Activated CD8-positive, alpha-beta T cell treated with anti-CD3 and anti-CD28 coated beads for 36 hours (primary cell): ENCODE data around the gene ADCY4. TPM values are rescaled to one million over a fixed set of nuclear protein-coding genes. Genes with fewer than 3 reads are reported as not detected.

ENCODE experiments used
- ATAC-seq: fragments of 200-7000 bp; cut with Tn5 transposase; one replicate; pipeline ENCODE4 v1.10.0; 2021; ENCODE audit warnings: mild to moderate bottlenecking, moderate library complexity
- CTCF ChIA-PET: fragments of 350-600 bp; sonication (Branson Sonifier 250); formaldehyde crosslinking; loops from one replicate; lab custom pipeline; 2021; ENCODE audit warnings: antibody characterized with exemption; lab: Charles Lee
- POLR2A ChIA-PET: fragments of 350-600 bp; sonication (Branson Sonifier 250); formaldehyde crosslinking; loops from one replicate; lab custom pipeline; 2021; ENCODE audit warnings: antibody characterized with exemption; lab: Charles Lee
- DNase-seq: peaks from one replicate; pipeline ENCODE4 v3.0.0-alpha.2; 2020
- H3K27ac Mint-ChIP-seq: one replicate; pipeline ENCODE4 v1.8.0; 2021; ENCODE audit warnings: mild to moderate bottlenecking, mixed read lengths
- H3K27me3 Mint-ChIP-seq: one replicate; pipeline ENCODE4 v1.8.0; 2021; ENCODE audit warnings: mixed read lengths
- H3K36me3 Mint-ChIP-seq: one replicate; pipeline ENCODE4 v1.8.0; 2021; ENCODE audit warnings: low read depth, mixed read lengths
- H3K4me1 Mint-ChIP-seq: one replicate; pipeline ENCODE4 v1.8.0; 2021; ENCODE audit warnings: low read depth, mixed read lengths
- H3K4me3 Mint-ChIP-seq: one replicate; pipeline ENCODE4 v1.8.0; 2021; ENCODE audit warnings: mild to moderate bottlenecking, moderate library complexity, mixed read lengths
- H3K9me3 Mint-ChIP-seq: one replicate; pipeline ENCODE4 v1.8.0; 2021; ENCODE audit warnings: mixed read lengths
- intact Hi-C: fragments of 100-400 bp; cut with micrococcal nuclease; formaldehyde crosslinking; loops from one replicate; pipeline ENCODE4 v1.10.0; 2022
- total RNA-seq, 2 experiments: library from RNA; stranded (reverse); gene quantifications; one replicate each; pipeline ENCODE4 v1.2.3, GENCODE V29; 2021
- TF ChIP-seq, protein P1 (sequence below): fragments of 200-600 bp; IDR thresholded peaks from one replicate; pipeline ENCODE4 v1.8.0; 2022; ENCODE audit warnings: antibody characterized with exemption, mild to moderate bottlenecking

Gene ADCY4
- total RNA-seq, 2 experiments from 2014 or later: 1.3 to 1.5 TPM

- peaks cover 21% of the 10 kb centered on the region for H3K27me3 Mint-ChIP-seq
- H3K9me3 Mint-ChIP-seq: no peaks in the 10 kb centered on the region
- no peak overlapping the region for H3K4me3 Mint-ChIP-seq
- peaks cover 3% of the 10 kb centered on the region for H3K36me3 Mint-ChIP-seq
- no peak for DNase-seq
- ATAC-seq: no peak
- ChIA-PET CTCF (interaction anchor here (0.7 to 12.7 kb wide), 7 partner anchors 26 to 99 kb away, joined by 3 to 454 read pairs (median 5); partner anchors contain the start of genes CBLN3, CIDEB, KHNYN and LTB4R), POLR2A (interaction anchor here (0.6 to 4.8 kb wide), 6 partner anchors 91 to 1143 kb away, joined by 3 to 40 read pairs (median 3); partner anchors contain the start of genes CBLN3, KHNYN and SDR39U1)
- TF ChIP-seq, protein P1, sequence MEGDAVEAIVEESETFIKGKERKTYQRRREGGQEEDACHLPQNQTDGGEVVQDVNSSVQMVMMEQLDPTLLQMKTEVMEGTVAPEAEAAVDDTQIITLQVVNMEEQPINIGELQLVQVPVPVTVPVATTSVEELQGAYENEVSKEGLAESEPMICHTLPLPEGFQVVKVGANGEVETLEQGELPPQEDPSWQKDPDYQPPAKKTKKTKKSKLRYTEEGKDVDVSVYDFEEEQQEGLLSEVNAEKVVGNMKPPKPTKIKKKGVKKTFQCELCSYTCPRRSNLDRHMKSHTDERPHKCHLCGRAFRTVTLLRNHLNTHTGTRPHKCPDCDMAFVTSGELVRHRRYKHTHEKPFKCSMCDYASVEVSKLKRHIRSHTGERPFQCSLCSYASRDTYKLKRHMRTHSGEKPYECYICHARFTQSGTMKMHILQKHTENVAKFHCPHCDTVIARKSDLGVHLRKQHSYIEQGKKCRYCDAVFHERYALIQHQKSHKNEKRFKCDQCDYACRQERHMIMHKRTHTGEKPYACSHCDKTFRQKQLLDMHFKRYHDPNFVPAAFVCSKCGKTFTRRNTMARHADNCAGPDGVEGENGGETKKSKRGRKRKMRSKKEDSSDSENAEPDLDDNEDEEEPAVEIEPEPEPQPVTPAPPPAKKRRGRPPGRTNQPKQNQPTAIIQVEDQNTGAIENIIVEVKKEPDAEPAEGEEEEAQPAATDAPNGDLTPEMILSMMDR: no peak
- peaks cover 27% of the 10 kb centered on the region for H3K4me1 Mint-ChIP-seq
- intact Hi-C loops: loop anchor here (5.0 kb wide), 1 partner anchor 35 kb away; no protein-coding TSS in a partner anchor
- H3K27ac Mint-ChIP-seq: no peak overlapping the region
Measured at GRCh38 chr14:24337824-24338175, 2.9 kb upstream of the ADCY4 start.

DNA sequence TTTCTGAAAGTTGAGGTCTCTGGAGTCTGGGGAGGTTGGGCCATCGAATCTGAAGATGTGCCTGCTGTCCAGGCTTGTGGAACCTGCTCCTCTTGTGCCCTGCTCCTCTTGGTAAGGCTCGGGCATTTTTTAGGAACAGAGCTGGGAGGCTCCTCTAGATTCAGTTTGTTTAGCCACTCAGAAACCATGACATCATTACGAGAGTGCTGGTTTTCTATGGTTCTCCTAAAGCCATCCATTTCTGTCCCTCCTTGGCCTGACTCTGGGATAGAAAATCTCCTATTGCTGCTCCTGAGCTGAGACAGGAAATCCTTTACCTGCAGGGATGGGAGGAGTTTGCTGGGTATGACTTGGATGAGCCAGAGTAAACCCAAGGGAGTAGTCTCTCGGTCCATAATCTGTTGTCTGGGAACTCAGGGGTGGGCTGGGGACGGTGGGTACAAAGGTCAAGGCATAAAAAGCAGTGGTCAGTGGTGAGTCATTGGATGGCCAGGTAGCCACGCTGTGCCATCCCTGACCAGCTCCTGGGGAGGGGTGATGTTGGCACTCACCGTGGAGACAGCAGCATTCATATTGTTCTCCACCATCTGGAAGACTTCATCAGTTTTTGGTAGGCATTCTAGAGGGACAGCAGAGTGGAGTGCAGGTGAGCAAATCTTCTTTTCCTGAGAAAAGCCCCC is 2.4 kb upstream of the ADCY4 start:
- peaks cover 3% of the 10 kb centered on the region for H3K36me3 Mint-ChIP-seq
- ChIA-PET POLR2A (interaction anchor here (1.0 to 4.8 kb wide), 4 partner anchors 94 to 105 kb away, joined by 3 to 40 read pairs (median 3); partner anchors contain the start of genes CBLN3, KHNYN and SDR39U1), CTCF (interaction anchor here (0.7 to 12.7 kb wide), 8 partner anchors 13 to 100 kb away, joined by 3 to 454 read pairs (median 4); partner anchors contain the start of genes CBLN3, CIDEB, KHNYN and LTB4R)
- intact Hi-C loops: loop anchor here (5.0 kb wide), 1 partner anchor 35 kb away; no protein-coding TSS in a partner anchor
- DNase-seq (no peak), ATAC-seq (no peak)
- no peaks in the 10 kb centered on the region for H3K9me3 Mint-ChIP-seq
- H3K27me3 Mint-ChIP-seq: peaks cover 25% of the 10 kb centered on the region
- TF ChIP-seq, protein P1: no peak
- no peak overlapping the region for H3K4me3 Mint-ChIP-seq
- no peak overlapping the region for H3K27ac Mint-ChIP-seq
- H3K4me1 Mint-ChIP-seq: peaks cover 29% of the 10 kb centered on the region

GRCh38 chr14:24335461-24336171 is 745 bp upstream of the ADCY4 start:
- TF ChIP-seq, protein P1: no peak
- Mint-ChIP-seq H3K36me3 (peaks cover 3% of the 10 kb centered on the region), H3K9me3 (no peaks in the 10 kb centered on the region), H3K27me3 (peaks cover 26% of the 10 kb centered on the region), H3K4me3 (no peak overlapping the region), H3K4me1 (peaks cover 35% of the 10 kb centered on the region), H3K27ac (no peak overlapping the region)
- intact Hi-C loops: loop anchor here (5.0 kb wide), 1 partner anchor 37 kb away; no protein-coding TSS in a partner anchor
- ChIA-PET POLR2A (interaction anchor here (0.8 to 8.5 kb wide), 3 partner anchors 10 to 100 kb away, joined by 3 to 82 read pairs (median 3); partner anchors contain the start of genes CBLN3 and KHNYN), CTCF (interaction anchor here (1.0 to 12.7 kb wide), 7 partner anchors 9 to 101 kb away, joined by 3 to 454 read pairs (median 13); partner anchors contain the start of genes CBLN3, CIDEB and KHNYN)
- ATAC-seq: no peak
- no peak for DNase-seq

- TF ChIP-seq, protein P1: peak; percentile 82
- peak; percentile 87 for ATAC-seq
- ChIA-PET POLR2A (interaction anchor here (0.6 to 8.5 kb wide), 8 partner anchors 14 to 237 kb away, joined by 3 to 82 read pairs (median 8); partner anchors contain the start of genes CBLN3, KHNYN, LTB4R and SDR39U1), CTCF (interaction anchor here (0.6 to 12.7 kb wide), 35 partner anchors 8 to 218 kb away, joined by 3 to 454 read pairs (median 6); partner anchors contain the start of genes CBLN3, CIDEB, DCAF11 and DHRS1)
- peaks cover 3% of the 10 kb centered on the region for H3K36me3 Mint-ChIP-seq
- H3K4me3 Mint-ChIP-seq: peak overlapping the region; percentile 68
- no peaks in the 10 kb centered on the region for H3K9me3 Mint-ChIP-seq
- DNase-seq: peak; percentile 93
- H3K27me3 Mint-ChIP-seq: peaks cover 29% of the 10 kb centered on the region
- H3K4me1 Mint-ChIP-seq: peaks cover 43% of the 10 kb centered on the region
- H3K27ac Mint-ChIP-seq: no peak overlapping the region
- intact Hi-C loops: loop anchor here (1.0 kb wide), 1 partner anchor 99 kb away; no protein-coding TSS in a partner anchor
Measured at GRCh38 chr14:24332268-24332993, 2.4 kb downstream of the ADCY4 start.
